HG02970 (cell line): Measurements from ENCODE around the gene NOP16.
"Not testable (repeated sequence)": the region's sequence is repeated elsewhere in the genome, so short reads cannot be mapped to it uniquely, and the experiment has no call there.

ENCODE experiments used
- ATAC-seq: cut with Tn5 transposase; IDR thresholded peaks from one replicate; pipeline ENCODE4 v1.9.1; 2021; ENCODE audit warnings: mild to moderate bottlenecking, moderate library complexity, moderate number of reproducible peaks; ENCODE audit not compliant: unreplicated experiment, low FRiP score

Gene NOP16

GRCh38 chr5:176410486-176411180 lies 22.2 kb upstream of the NOP16 start:
- no peak for ATAC-seq

- no peak for ATAC-seq
Measured at GRCh38 chr5:176409765-176410164, 21.4 kb upstream of the NOP16 start.

GRCh38 chr5:176408590-176408989 lies 20.2 kb upstream of the NOP16 start:
- ATAC-seq, result no peak

- not testable (repeated sequence) for ATAC-seq
Measured at GRCh38 chr5:176408252-176408573, 19.8 kb upstream of the NOP16 start.

GRCh38 chr5:176407456-176408251 lies 19.3 kb upstream of the NOP16 start:
- no peak for ATAC-seq

- no peak for ATAC-seq
Measured at GRCh38 chr5:176406436-176407052, 18.1 kb upstream of the NOP16 start.

GRCh38 chr5:176405656-176406435 lies 17.4 kb upstream of the NOP16 start:
- no peak for ATAC-seq

- ATAC-seq, result no peak
Measured at GRCh38 chr5:176401281-176402205, 13.1 kb upstream of the NOP16 start.

- no peak for ATAC-seq
Measured at GRCh38 chr5:176400382-176401156, 12.2 kb upstream of the NOP16 start.

GRCh38 chr5:176397736-176398420 lies 9.5 kb upstream of the NOP16 start:
- no peak for ATAC-seq

GRCh38 chr5:176396330-176396729 lies 7.9 kb upstream of the NOP16 start:
- ATAC-seq, result no peak

- ATAC-seq, result no peak
Measured at GRCh38 chr5:176394881-176395675, 6.7 kb upstream of the NOP16 start.

- ATAC-seq, result no peak
Measured at GRCh38 chr5:176394096-176394495, 5.7 kb upstream of the NOP16 start.

GRCh38 chr5:176392526-176392925 lies 4.1 kb upstream of the NOP16 start:
- no peak for ATAC-seq

GRCh38 chr5:176391999-176392398 lies 3.6 kb upstream of the NOP16 start:
- no peak for ATAC-seq

- ATAC-seq, result no peak
Measured at GRCh38 chr5:176391479-176391878, 3.1 kb upstream of the NOP16 start.
